Esophagus muscularis mucosa (tissue), 4 donors: ENCODE results near the gene RAD51B.

Source experiments
- EP300 ChIP-seq: sonication (generic); formaldehyde crosslinking; IDR thresholded peaks from one replicate; pipeline ENCODE4 v1.6.1; 2017; ENCODE audit warnings: antibody characterized with exemption
- POLR2AphosphoS5 ChIP-seq, 2 donors: sonication (generic); formaldehyde crosslinking; IDR thresholded peaks; one replicate each; pipeline ENCODE4 v1.6.1; 2017; ENCODE audit warnings: antibody characterized with exemption in 2 of 2
- TF ChIP-seq, protein P1 (sequence below), 3 experiments: fragments of 200-600 bp in 2 of 3; fragments of 450-650 bp in 1 of 3; sonication (generic) in 2 of 3; IDR thresholded peaks; one replicate each; pipeline ENCODE4 v1.5.1; 2017 to 2019; ENCODE audit warnings: antibody characterized with exemption in 3 of 3, mild to moderate bottlenecking in 2 of 3, moderate library complexity in 1 of 3

DNA sequence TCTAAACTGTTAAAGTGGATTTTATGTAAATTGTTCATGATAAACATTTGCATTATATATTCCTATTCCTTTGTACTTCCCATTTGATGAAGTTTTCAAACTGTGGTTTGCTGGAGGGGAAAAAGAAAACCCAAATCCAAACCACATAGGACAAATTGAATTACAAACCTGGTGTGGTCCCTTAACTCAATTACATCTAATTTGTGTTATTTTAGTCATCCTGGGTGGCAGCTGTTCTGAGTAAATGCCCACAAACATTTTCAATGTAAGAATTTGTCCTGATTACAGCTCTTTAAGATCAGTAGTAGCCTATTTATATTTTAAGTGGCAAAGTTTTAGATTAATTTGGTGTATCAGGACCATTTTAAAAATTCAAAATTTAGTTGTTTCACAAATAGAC lies 153.9 kb downstream of the RAD51B start:
- TF ChIP-seq, protein P1, sequence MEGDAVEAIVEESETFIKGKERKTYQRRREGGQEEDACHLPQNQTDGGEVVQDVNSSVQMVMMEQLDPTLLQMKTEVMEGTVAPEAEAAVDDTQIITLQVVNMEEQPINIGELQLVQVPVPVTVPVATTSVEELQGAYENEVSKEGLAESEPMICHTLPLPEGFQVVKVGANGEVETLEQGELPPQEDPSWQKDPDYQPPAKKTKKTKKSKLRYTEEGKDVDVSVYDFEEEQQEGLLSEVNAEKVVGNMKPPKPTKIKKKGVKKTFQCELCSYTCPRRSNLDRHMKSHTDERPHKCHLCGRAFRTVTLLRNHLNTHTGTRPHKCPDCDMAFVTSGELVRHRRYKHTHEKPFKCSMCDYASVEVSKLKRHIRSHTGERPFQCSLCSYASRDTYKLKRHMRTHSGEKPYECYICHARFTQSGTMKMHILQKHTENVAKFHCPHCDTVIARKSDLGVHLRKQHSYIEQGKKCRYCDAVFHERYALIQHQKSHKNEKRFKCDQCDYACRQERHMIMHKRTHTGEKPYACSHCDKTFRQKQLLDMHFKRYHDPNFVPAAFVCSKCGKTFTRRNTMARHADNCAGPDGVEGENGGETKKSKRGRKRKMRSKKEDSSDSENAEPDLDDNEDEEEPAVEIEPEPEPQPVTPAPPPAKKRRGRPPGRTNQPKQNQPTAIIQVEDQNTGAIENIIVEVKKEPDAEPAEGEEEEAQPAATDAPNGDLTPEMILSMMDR (IDR thresholded peaks at IDR 0.05): no peak
- no peak for TF ChIP-seq EP300
- TF ChIP-seq POLR2AphosphoS5 (IDR thresholded peaks at IDR 0.05): no peak
